Stomach (tissue), 4 donors: ENCODE data around the gene CHD6.

Source experiments
- CTCF ChIP-seq, 7 experiments: fragments of 450-650 bp in 4 of 7; fragments of 200-600 bp in 3 of 7; sonication (generic) in 3 of 7; IDR thresholded peaks; one replicate each; pipeline ENCODE4 v1.5.1; 2016 to 2019; ENCODE audit warnings: antibody characterized with exemption in 7 of 7, control low read depth in 2 of 7, mild to moderate bottlenecking in 1 of 7
- EP300 ChIP-seq: sonication (generic); formaldehyde crosslinking; IDR thresholded peaks from one replicate; pipeline ENCODE4 v1.6.1; 2017; ENCODE audit warnings: antibody characterized with exemption
- POLR2A ChIP-seq, 4 donors: fragments of 450-650 bp; IDR thresholded peaks; one replicate each; pipeline ENCODE4 v1.6.1; 2016; ENCODE audit warnings: antibody characterized with exemption in 4 of 4, control low read depth in 2 of 4, mild to moderate bottlenecking in 1 of 4, moderate library complexity in 1 of 4
- POLR2AphosphoS5 ChIP-seq, 3 donors: sonication (generic); formaldehyde crosslinking; IDR thresholded peaks; one replicate each; pipeline ENCODE4 v1.6.1; 2016; ENCODE audit warnings: antibody characterized with exemption in 3 of 3

- TF ChIP-seq POLR2AphosphoS5 (IDR thresholded peaks at IDR 0.05) (no peak), CTCF (IDR thresholded peaks at IDR 0.05) (no peak), POLR2A (IDR thresholded peaks at IDR 0.05) (no peak), EP300 (no peak)
Observed at GRCh38 chr20:41364236-41364855, 253.8 kb downstream of the CHD6 start.
